GM18520 (cell line): ENCODE results near the gene ZCCHC7.

Source experiments
- ATAC-seq: cut with Tn5 transposase; IDR thresholded peaks from one replicate; pipeline ENCODE4 v1.9.1; 2021; ENCODE audit not compliant: unreplicated experiment

Gene ZCCHC7

DNA sequence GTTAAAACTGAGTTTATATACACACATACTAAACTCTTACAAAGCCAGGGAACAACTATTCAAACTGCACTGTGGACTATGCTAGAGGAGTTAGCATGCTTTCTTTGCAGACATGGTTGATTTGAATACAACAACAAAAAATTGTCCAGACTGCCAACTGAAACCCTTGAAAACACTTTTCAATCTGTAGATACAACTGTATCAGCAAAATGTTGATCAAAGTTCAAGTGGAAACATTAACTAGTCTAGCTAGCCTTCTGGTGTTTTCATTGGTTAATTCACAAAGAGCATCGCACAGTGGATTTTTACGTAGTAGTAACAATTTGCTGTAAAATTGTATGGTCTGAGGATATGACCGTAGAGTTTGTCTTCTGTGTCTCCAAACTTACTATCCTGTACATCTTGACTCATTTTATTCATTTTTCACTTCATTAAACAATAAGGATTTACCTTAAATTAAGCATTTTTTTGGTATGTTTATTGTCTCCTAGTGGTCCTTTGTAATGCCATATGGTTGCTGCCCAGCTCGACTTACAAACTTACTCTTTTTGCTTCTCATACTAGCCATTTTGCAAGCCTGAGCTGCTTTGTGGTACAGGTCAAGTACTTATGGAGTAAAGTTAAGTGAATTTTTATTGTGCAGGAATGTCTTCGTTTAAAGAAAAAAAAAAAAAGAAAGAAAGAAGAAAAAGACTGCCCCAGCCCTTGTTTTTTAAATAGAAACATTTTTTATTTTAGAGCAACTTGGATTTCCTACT lies 123.4 kb downstream of the ZCCHC7 start:
- ATAC-seq: no peak

DNA sequence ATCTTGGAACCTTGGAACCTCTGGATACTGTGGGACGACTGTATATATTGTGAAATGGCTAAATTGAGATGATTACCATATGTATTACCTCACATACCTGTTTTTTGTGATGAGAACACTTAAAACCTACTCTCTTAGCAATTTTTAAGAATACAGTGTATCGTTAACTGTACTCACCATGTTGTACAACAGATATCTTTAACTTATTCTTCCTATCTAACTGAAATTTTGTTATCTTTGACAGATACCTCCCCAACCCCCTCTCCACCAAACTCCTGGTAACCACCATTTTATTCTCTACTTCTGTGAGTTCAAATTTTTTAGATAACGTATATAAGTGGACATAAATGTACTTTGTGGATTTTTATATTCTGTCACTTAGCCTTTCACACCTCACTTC lies 126.5 kb downstream of the ZCCHC7 start:
- ATAC-seq: no peak

DNA sequence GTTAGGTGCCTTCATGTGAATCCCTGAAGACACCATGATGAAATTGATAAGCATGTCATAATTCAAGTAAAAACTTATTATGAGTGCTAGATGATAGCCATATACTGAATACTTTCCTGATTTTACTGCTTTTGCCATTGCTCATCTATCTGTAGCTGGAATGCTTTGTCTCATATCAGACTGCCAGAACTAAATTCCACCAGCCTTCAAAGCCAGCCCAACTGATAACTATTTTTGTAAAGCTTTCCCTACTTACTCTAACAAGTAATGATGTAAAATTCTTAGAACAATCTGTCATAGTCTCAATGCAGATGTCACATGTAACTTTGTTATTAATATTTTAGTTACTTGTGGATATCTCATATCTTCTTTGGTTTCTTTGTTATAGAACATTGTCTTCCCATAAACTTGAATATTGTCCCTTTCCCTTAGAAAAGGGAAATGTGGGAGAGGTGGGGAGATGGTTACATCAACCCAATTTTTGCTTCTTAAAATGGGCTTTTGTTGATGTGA lies 128.3 kb downstream of the ZCCHC7 start:
- no peak for ATAC-seq

DNA sequence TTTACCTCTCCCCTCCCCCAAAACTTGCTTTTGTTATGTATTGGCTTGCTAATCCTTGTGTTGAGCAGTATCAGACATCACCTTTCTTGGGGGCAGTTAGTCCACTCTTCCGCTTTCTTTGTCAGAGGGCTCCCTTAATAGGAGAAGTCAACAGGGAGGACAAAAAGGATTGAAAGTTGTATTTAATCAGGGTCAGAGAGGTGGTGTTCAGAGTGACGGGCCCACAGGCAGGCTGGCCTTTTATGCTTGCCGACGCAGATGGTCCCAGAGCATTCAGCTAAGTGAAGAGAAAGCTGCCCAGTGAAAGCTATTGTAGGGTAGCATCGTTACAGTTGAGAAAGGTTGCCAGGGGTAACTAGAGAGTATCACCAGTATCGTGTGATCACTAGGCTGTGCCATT lies 131.1 kb downstream of the ZCCHC7 start:
- ATAC-seq: no peak

DNA sequence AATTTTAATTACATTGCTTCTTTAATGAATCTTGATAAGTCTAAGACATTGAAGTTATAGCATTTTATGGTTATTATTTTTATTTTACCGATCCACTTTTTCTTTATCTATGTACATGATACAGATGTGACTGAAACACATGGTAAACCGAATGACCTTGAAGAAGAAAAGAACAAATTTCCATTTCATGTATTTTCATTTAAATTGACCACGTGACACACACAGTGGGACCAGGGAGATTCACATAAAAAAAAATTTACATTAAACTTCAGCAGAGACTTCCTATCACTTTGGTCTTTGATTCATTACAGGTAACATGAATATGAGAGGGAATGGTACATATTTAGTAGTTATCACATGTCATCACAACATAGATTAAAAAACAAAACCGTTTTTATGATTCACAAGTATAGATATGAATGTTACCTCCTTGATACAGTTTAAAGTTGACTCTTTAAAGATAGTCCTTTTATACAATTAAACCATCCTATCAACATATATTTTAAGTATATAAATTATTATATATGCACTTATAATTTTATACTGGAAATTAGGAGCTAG lies 133.1 kb downstream of the ZCCHC7 start:
- no peak for ATAC-seq

DNA sequence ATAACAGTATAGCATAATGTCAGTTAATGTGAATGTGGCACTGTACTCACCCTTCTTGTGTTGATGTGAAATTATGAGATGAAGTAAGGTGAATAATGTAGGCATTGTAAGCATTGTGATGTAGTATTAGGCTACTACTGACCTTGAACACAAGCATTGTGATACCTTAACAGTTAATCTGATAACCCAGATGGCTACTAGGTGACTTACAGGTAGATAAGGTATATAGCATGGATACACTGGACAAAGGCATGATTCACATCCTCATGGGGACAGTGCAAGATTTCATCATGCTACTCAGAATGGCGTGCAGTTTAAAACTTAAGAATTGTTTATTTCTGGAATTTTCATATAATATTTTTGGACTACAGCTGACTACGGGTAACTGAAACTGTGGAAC lies 134.8 kb downstream of the ZCCHC7 start:
- ATAC-seq: no peak

DNA sequence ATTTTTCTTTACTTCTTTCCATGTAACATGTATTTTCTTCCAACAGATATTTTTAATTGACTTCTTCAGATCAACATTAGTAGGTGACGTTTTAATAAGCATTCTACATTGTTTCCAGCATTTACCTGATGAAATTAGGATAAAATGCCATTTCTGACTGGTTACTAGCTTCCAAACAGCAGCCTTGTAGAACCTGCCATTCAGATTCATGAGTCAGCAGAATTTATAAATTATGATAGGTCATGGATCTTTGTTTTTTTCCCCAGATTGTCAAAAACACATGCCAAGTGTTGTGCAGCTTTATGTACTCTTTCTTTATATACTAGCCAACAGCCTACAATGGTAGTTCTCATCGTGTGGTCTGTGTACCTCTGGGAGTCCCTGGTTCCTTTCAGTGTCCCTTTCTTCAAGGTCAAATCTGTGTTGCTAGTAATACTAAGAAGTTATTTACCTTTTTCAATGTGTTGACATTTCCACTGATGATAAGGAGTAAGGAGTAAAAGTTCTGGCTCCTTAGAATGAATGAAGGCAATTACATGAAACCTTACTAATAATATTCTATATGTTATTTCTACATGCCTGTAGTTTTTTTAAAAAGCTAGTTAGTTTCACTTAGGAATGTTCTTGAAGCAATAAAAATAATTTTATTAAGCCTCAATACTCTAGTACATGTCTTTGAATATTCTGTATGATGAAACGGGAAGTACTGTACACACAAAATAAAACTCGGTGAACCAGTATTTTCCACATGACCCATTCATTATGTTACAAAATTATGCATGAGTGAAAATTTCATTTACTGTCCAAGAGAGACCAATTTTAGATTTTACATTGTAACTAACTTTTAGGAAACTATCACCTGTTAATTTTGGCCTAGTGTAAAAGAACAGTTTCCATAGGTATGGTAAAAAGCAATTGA lies 135.8 kb downstream of the ZCCHC7 start:
- ATAC-seq: no peak

DNA sequence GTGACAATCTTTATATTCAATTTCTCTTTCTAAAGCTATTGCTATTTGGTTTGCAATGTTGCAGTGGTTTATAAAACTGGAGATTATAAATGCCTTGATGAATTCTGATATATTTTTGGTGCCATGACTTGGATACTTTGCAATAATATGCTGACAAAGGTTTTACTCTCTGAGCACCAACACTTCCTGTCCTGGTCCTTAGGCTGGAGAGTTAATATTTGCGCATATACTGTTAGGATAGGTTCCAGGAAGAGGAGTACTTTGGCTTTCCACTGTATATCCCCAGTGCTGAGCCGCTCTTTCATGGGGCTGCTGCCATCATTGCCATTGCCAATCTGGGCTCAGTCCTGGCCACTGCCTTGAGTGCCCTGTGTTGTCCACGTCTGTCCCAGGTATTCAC lies 139.6 kb downstream of the ZCCHC7 start:
- no peak for ATAC-seq

DNA sequence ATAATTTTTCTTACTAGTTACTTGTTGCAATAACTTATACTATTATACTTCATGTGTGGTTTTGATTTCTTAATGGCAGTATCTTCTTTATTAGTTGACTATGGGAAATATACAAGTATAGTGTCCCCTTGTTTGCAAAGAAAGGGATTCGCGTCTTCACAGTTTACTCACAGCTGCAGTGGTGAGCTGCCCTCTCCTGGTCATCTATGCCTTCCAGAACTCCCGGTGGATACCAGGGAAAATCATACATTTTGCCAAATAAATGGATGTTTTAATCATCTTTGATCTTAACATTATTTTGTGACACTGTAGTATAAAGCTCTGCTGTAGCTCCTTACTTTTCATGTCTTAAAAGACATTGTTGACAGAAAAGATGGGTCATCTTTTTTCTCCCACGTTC lies 142.0 kb downstream of the ZCCHC7 start:
- ATAC-seq: no peak

DNA sequence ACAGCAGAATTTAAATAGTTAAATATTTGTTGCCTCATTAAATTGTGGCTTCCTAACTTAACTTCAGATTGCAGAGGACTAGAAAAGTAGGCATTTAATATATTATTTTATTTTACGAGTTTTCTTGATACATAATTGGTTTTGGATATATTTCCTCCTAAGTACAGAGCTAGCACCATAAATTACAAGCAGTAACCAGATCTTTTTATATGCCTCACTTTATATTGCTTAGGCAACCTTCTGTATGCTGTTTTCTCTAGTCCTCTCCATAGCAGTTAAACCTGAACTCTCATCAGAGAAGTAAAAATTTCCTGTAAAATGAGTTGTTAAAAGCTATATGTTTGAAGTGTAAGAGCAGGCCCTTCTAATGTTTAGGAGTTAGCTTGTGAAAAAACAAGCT lies 144.2 kb downstream of the ZCCHC7 start:
- ATAC-seq: no peak

DNA sequence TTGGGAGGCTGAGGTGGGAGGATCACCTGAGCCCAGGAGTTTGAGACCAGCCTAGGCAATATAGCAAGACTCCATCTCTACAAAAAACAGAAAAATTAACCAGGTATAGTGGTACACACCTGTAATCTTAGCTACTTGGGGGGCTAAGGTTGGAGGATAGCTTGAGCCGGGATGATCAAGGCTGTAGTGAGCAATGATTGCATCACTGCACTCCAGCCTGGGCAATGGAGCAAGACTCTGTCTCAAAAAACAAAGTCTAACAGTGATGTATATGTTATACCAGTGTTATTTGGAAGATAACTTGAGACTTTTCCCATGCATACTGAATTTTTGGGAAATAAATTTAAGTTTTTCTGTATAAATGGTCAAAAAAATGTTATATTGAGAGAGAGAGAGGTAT lies 146.3 kb downstream of the ZCCHC7 start:
- no peak for ATAC-seq

DNA sequence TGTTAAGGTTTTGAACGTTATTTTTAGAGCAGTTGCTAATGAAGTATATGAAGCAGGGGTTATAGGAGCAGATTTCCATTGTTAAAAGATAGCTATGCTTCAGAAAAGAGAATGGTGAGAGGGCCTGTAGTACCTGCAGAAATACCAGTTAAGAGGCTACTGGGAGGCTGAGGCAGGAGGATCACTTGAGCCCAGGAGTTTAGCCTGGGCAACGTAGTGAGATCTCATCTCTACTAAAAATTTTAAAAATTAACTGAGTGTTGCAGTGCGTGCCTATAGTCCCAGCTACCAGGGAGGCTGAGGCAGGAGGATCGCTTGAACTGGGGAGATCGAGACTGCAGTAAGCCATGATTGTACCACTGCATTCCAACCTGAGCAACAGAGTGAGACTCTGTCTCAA lies 148.8 kb downstream of the ZCCHC7 start:
- no peak for ATAC-seq

DNA sequence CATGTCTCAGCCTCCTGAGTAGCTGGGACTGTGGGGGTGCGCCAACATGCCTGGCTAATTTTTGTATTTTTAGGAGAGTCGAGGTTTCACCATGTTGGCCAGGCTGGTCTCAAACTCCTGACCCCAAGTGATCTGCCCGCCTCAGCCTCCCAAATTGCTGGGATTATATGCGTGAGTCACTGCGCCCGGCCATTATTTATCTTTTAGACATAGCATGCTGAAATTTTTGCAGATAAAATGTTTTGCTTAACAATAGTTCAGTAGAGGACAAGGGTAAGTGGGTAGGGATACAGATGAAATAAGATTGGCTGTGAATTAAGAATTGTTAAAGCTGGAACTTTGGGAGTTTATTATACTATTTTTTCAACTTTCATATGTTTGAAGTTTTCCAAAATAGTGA lies 151.3 kb downstream of the ZCCHC7 start:
- ATAC-seq: no peak

DNA sequence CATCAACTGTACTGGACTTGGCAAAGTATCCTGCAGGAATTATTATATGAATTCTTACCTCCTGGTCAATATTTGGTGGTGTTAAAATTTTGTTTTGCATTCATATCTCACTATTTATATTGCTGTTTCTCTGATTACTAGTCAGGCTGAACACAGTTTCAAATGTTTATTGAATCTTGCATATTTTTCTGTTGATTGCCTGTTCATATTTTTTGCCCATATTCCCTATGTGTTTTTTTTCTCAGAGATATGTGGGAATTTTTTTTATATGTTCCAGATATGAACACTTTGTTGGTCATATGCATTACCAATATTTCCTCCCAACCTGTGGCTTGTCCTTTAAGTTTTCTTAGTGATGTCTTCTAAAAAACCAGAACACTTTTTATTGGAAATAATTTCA lies 153.2 kb downstream of the ZCCHC7 start:
- no peak for ATAC-seq

DNA sequence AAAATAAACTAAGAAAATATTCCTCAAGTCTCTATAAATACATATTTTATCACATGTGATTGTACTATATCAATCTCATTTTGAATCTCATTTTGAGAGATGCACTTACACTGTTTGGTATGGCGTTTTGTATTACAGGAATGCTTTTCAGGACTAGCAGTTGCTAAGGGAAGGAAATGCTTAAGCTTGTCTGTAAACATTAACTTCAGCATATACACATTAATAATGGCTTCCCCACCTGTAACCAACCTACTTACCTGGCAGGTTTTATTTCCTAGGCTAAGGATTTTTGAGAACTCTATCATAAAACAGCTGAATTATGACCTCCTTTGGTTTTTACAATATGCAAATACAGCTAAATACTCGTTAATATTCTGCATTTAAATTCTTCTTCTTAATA lies 161.2 kb downstream of the ZCCHC7 start:
- no peak for ATAC-seq

DNA sequence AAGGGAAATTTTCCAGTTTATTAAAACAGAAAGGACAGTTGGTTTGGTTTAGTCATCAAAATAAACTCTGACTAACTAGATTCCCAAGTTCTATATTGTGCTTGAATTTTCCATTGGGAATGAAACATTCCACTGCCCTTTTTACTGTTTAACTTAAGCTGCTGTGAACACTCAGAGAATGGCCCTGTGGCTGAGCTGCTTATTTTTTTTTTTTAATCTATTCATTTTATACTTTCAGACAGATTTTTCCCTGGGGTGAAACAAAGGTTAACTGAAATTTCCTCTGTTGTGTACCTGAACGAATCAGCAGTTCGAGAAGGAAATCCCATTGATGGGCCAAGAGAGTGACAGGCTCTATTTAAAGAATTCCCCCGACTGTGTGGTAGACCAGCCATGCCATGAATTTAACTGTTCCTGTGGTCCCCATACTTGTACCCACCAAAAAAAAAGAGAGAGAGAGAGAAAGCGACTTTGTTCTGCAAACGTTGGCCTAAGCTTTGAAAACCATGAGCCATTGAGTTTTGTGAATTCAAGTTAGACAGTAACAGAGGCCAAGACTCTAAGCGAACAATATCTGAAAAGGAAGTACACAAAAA lies 163.5 kb downstream of the ZCCHC7 start:
- ATAC-seq: no peak

DNA sequence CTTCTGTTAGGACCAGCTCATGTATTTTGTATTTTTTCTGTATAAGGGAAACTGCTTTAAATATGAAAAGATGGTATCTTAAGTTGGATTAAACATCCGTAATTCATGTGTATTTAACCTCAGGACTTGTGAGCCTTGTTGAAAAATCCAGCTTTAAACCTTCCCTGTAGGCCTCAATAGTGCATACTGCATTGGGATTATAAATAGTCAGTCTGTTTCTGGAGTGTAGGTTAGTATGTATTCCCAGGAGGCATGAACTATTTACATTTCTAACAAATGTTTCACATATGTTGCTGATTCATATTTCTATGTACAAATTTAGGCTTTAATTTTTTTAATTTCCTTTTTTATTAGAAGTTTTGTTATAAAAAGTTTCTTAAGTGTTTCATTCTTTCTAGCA lies 164.3 kb downstream of the ZCCHC7 start:
- no peak for ATAC-seq

DNA sequence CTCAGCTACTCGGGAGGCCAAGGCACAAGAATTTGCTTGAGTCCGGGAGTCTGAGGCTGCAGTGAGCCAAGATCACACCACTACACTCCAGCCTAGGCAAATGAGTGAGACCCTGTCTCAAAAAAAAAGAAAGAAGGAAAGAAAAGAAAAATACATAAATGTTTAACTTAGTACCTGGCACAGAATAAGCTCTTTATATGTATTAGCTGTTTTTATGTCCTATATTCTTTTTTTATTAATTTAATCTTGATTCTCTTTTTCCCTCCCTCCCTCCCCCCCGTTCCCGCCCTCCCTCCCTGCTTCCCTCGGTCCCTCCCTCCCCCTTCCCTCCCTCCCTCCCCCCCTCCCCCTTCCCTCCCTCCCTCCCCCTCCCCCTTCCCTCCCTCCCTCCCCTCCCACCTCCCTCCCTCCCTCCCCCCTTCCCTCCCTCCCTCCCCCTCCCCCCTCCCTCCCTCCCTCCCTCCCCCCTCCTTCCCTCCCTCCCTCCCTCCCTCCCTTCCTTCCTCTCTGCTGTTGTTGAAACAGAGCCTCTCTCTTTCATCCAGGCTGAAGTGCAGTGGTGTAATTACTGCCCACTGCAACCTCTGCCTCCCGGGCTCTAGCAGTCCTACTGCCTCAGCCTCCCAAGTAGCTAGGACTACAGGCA lies 166.3 kb downstream of the ZCCHC7 start:
- no peak for ATAC-seq

DNA sequence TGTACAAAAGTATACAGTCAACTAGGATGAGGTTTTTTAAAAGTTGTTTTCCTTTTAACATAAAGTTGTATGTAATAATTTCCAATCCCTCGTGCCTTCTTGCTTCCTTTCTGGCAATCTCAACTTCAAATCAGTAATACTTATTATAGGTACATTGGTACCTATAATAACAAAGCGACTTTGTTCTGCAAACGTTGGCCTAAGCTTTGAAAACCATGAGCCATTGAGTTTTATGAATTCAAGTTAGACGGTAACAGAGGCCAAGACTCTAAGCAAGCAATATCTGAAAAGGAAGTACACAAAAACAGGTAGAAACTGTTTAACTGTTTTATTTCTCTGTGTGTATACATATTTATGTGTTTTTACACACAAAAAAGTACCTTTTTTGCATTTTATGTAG lies 166.9 kb downstream of the ZCCHC7 start:
- no peak for ATAC-seq

DNA sequence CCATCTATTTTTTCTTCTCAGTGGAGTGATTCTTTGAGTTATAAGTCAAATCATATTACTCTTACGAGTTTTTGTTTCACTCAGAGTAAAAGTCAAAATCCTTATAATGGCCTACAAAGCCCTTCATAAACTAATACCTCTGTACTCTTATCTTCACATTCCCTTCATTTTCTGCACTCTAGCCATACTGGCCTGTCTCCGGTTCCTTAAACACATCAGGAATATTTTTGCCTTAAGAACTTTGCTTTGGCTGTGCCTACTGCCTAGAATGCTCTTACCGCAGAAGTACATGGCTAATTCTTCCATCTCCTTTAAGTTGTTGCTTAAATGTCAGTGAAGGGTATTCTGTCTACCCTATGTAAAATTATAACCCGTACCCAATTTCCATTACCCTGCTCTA lies 169.3 kb downstream of the ZCCHC7 start:
- no peak for ATAC-seq

DNA sequence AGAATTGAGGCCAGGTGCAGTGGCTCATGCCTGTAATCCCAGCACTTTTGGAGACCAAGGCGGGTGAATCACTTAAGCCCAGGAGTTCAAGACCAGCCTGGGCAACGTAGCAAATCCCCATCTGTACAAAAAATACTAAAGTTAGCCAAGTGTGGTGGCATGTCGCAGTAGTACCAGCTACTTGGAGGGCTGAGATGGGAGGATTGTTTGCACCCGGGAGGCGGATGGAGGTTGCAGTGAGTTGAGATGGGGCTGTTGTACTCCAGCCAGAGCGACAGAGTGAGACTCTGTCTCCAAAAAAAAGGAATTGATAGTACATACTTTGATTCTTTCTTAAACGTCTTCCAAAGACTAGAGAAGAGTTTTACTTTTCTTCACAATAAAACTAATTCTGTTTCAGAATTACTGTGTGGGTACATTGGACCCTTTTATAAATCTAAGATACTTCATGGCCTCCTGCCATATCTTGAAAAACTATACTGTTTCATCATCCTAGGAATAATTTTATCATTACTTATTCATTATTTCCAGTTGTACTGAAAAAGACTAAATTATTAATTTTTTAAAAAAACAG lies 170.1 kb downstream of the ZCCHC7 start:
- no peak for ATAC-seq
